Measurements from ENCODE around the gene RASGRP4.

The RASGRP4 gene

GRCh38 chr19:38362076-38362945, 63.7 kb downstream of the RASGRP4 start:
- ATAC-seq, result peak; percentile 71
- TF ChIP-seq ESRRG (CRISPR knock-in tag; IDR thresholded peaks at IDR 0.05), result 0 out of 2 replicates have a peak, but pooled peaks have one; percentile 31
- peak; percentile 36; the same call in 1 of the 2 replicates for TF ChIP-seq ZNF70 (CRISPR knock-in tag; IDR thresholded peaks at IDR 0.05)
- no peak for TF ChIP-seq ZFP30 (CRISPR knock-in tag; IDR thresholded peaks at IDR 0.05)

- TF ChIP-seq TCF4 (CRISPR knock-in tag; IDR thresholded peaks at IDR 0.05; ENCODE audit: borderline replicate concordance) (no peak), OSR1 (CRISPR knock-in tag; IDR thresholded peaks at IDR 0.05) (no peak)
- peak; percentile 93 for ATAC-seq
Measured at GRCh38 chr19:38361633-38362075, 64.4 kb downstream of the RASGRP4 start.

- ATAC-seq, result peak; percentile 20
- TF ChIP-seq ZNF565 (CRISPR knock-in tag; conservative IDR thresholded peaks at IDR 0.05; ENCODE audit: low read depth) (no peak), ZC3H10 (CRISPR knock-in tag; IDR thresholded peaks at IDR 0.05) (no peak), ARNTL (CRISPR knock-in tag; IDR thresholded peaks at IDR 0.05; ENCODE audit: borderline replicate concordance, low read depth) (no peak), RARB (CRISPR knock-in tag; IDR thresholded peaks at IDR 0.05) (no peak), PPARA (CRISPR knock-in tag; IDR thresholded peaks at IDR 0.05; ENCODE audit: borderline replicate concordance) (no peak), TSHZ2 (CRISPR knock-in tag; IDR thresholded peaks at IDR 0.05) (no peak), CSDC2 (CRISPR knock-in tag; IDR thresholded peaks at IDR 0.05) (no peak), CREB5 (CRISPR knock-in tag; IDR thresholded peaks at IDR 0.05; ENCODE audit: low read depth) (no peak), OSR1 (CRISPR knock-in tag; IDR thresholded peaks at IDR 0.05) (no peak), GLIS3 (CRISPR knock-in tag; IDR thresholded peaks at IDR 0.05) (no peak), PATZ1 (CRISPR knock-in tag; IDR thresholded peaks at IDR 0.05; ENCODE audit: borderline replicate concordance) (no peak), SNAI2 (CRISPR knock-in tag; IDR thresholded peaks at IDR 0.05) (no peak), TCF4 (CRISPR knock-in tag; IDR thresholded peaks at IDR 0.05; ENCODE audit: borderline replicate concordance) (no peak), ZNF8 (CRISPR knock-in tag; IDR thresholded peaks at IDR 0.05) (no peak), ZNF70 (CRISPR knock-in tag; IDR thresholded peaks at IDR 0.05) (no peak)
Measured at GRCh38 chr19:38360839-38361631, 65.0 kb downstream of the RASGRP4 start.

- ATAC-seq, result no peak
- no peak for TF ChIP-seq ISL1 (CRISPR knock-in tag; IDR thresholded peaks at IDR 0.05)
- no peak for TF ChIP-seq ZFP3 (CRISPR knock-in tag; IDR thresholded peaks at IDR 0.05)
Measured at GRCh38 chr19:38360351-38360750, 65.7 kb downstream of the RASGRP4 start.
